Thoracic aorta (tissue), 2 donors: ENCODE data around the gene HVCN1. TPM values are rescaled to one million over a fixed set of nuclear protein-coding genes. Genes with fewer than 3 reads are reported as not detected.

ENCODE experiments used
- ATAC-seq: fragments of 150-250 bp; one replicate; pipeline ENCODE4 v1.8.0; 2017; ENCODE audit warnings: low read depth; ENCODE audit not compliant: insufficient number of reproducible peaks, low FRiP score
- DNase-seq: peaks from one replicate; pipeline ENCODE4 v3.0.0-alpha.2; 2020; ENCODE audit warnings: low spot score
- H3K27ac ChIP-seq, 2 donors: fragments of 200-600 bp; sonication (generic); 1 replicate in 1 of 2; 2 replicates in 1 of 2; pipeline ENCODE4 v1.5.1; 2016; ENCODE audit warnings: mild to moderate bottlenecking in 2 of 2, moderate library complexity in 2 of 2
- H3K27me3 ChIP-seq: fragments of 200-600 bp; sonication (generic); replicated peaks from 2 replicates; pipeline ENCODE4 v1.6.0; 2016; ENCODE audit warnings: mild to moderate bottlenecking; ENCODE audit not compliant: insufficient read depth
- H3K36me3 ChIP-seq: fragments of 200-600 bp; sonication (generic); one replicate; pipeline ENCODE4 v1.5.1; 2016
- H3K4me1 ChIP-seq, 2 donors: fragments of 200-600 bp; sonication (generic); 1 replicate in 1 of 2; 2 replicates in 1 of 2; pipeline versions ENCODE4 v1.5.1 to v1.6.0; 2016; ENCODE audit warnings: low read depth in 2 of 2, mild to moderate bottlenecking in 1 of 2; ENCODE audit not compliant: control insufficient read depth in 1 of 2
- H3K4me3 ChIP-seq: fragments of 200-600 bp; sonication (generic); 2 replicates; pipeline ENCODE4 v1.5.1; 2016; ENCODE audit warnings: mild to moderate bottlenecking
- H3K9me3 ChIP-seq: fragments of 200-600 bp; sonication (generic); 2 replicates; pipeline ENCODE4 v1.5.1; 2016
- total RNA-seq, 2 donors: library from RNA; depleted of rRNA; stranded (reverse); fragments of >200 nt; gene quantifications; one replicate each; pipeline versions ENCODE4 v1.1.0 to v1.2.3, GENCODE V29; 2016
- TF ChIP-seq, protein P1 (sequence below): fragments of 200-600 bp; sonication (generic); IDR thresholded peaks from one replicate; pipeline ENCODE4 v1.5.1; 2019; ENCODE audit warnings: antibody characterized with exemption

Gene HVCN1
- total RNA-seq, 2 donors from 2014 or later, result 12.3 to 14.5 TPM

DNA sequence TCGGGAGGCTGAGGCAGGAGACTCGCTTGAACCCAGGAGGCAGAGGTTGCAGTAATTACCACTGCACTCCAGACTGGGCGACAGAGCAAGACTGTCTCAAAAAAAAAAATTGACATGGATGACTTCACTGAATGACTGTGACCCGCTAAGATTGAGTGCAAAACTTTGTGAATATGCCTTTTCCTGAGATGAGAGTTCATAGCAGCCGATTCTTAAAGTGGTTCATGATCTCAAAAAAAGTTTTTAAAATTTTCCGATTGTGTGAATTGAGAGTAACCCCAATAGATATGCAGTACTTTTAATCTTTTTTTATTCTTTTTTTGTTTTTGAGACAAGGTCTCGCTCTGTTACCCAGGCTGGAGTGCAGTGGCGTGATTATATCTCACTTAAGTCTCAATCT is 73.7 kb downstream of the HVCN1 start:
- H3K27ac ChIP-seq, result no peak overlapping the region
- H3K27me3 ChIP-seq, result no peaks in the 10 kb centered on the region
- peaks cover 0 to 11% of the 10 kb centered on the region in 2 donors for H3K4me1 ChIP-seq
- H3K9me3 ChIP-seq, result no peaks in the 10 kb centered on the region
- H3K36me3 ChIP-seq, result no peaks in the 10 kb centered on the region
- TF ChIP-seq, protein P1, sequence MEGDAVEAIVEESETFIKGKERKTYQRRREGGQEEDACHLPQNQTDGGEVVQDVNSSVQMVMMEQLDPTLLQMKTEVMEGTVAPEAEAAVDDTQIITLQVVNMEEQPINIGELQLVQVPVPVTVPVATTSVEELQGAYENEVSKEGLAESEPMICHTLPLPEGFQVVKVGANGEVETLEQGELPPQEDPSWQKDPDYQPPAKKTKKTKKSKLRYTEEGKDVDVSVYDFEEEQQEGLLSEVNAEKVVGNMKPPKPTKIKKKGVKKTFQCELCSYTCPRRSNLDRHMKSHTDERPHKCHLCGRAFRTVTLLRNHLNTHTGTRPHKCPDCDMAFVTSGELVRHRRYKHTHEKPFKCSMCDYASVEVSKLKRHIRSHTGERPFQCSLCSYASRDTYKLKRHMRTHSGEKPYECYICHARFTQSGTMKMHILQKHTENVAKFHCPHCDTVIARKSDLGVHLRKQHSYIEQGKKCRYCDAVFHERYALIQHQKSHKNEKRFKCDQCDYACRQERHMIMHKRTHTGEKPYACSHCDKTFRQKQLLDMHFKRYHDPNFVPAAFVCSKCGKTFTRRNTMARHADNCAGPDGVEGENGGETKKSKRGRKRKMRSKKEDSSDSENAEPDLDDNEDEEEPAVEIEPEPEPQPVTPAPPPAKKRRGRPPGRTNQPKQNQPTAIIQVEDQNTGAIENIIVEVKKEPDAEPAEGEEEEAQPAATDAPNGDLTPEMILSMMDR, result no peak
- DNase-seq, result no peak
- H3K4me3 ChIP-seq, result no peak overlapping the region
- no peak for ATAC-seq

DNA sequence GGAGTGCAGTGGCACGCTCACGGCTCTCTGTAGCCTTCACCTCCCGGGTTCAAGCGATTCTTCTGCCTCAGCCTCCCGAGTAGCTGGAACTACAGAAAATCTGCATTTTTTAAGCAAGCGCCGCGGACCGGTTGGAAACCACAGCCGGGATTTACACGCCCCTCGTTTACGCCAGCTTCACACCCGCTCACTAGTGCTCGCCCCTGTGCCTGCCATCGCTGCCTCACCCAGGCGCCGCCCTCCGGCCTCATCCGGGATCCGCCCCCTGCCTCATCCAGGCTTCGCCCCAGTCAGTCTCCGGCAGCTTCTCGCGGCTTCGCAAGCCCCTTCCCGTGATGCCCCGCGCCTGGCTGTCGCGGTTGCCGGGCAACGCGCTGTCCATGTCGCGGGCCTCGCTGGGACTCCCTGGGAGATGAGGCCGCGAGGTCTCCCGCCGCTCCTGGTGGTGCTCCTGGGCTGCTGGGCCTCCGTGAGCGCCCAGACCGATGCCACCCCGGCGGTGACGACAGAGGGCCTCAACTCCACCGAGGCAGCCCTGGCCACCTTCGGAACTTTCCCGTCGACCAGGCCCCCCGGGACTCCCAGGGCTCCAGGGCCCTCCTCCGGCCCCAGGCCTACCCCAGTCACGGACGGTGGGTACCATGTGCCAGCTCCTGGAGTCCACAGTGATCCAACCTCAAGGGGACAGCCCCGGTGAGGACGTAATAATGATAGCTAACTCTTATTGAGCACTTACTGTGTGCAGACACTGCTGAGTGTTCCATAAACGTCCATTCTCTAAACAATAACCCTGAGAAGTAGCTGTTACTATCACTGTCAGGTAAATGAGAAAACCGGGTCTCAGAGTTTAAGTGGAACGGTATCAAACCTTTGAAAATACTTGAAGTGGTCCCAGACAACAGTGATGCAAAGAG is 74.9 kb downstream of the HVCN1 start, which contains the start of gene TCTN1:
TSS of gene TCTN1 (plus strand) at position 359 of the 914 bp plus-strand sequence. CDS start at position 413, 54 bp downstream.
- Histone ChIP-seq H3K9me3 (no peaks in the 10 kb centered on the region), H3K36me3 (no peaks in the 10 kb centered on the region), H3K4me1 (peaks cover 0 to 11% of the 10 kb centered on the region in 2 donors), H3K27me3 (no peaks in the 10 kb centered on the region), H3K4me3 (peak within 1 kb of the TSS; percentile 88), H3K27ac (peak within 1 kb of the TSS in 1 of 2 donors; percentile 10)
- ATAC-seq (peak; percentile 87), DNase-seq (peak; percentile 91)
- TF ChIP-seq, protein P1, result no peak

DNA sequence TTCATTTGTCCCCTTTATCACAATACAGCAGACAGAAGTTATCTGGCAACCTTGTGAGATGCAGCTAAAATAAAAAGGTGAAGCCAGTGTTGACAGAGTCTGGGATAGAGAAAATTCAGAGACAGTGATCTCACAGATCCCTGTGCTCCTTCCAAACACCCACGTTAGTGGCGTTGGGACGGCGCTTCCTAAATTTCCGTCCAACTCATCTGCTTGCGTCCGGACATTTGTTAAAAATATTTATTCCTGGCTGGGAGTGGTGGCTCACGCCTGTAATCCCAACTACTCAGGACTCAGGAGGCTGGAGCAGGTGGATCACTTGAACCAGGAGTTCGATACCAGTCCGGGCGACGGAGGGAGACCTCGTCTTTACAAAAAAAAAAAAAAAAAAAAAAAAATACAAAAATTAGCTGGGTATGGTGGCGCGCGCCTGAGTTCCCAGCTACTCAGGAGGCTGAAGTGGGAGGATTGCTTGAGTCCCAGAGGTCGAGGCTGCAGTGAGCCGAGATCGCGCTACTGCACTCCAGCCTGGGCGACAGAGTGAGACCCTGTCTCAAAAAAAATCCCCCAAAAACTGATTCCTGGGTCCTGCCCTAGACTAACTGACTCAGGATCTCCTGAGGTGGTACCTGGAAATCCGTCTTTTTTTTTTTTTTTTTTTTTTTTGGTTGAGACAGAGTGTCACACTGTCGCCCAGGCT is 75.7 kb downstream of the HVCN1 start:
- H3K36me3 ChIP-seq, result no peaks in the 10 kb centered on the region
- ATAC-seq (no peak), DNase-seq (no peak)
- TF ChIP-seq, protein P1, result no peak
- H3K4me3 ChIP-seq, result peak overlapping the region; percentile 88
- H3K27me3 ChIP-seq, result no peaks in the 10 kb centered on the region
- peak overlapping the region in 1 of 2 donors; percentile 10 for H3K27ac ChIP-seq
- H3K4me1 ChIP-seq, result peaks cover 0 to 11% of the 10 kb centered on the region in 2 donors
- H3K9me3 ChIP-seq, result no peaks in the 10 kb centered on the region

DNA sequence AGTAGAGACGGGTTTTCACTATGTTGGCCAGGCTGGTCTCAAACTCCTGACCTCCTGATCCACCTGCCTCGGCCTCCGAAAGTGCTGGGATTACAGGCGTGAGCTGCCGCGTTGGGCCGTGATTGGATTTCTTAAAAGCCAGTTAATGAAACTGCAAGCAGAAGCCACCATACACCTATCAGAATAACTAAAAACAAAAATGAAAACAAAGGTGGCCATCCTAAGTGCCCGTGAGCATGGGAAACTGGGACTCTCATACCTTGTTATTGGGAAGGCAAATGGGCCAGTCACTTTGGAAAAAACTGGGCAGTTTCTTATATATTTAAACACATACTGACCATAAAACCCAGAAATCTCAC is 82.7 kb downstream of the HVCN1 start:
- peak overlapping the region; percentile 42 for H3K4me3 ChIP-seq
- H3K27me3 ChIP-seq, result no peaks in the 10 kb centered on the region
- TF ChIP-seq, protein P1, result no peak
- no peaks in the 10 kb centered on the region for H3K9me3 ChIP-seq
- ATAC-seq (no peak), DNase-seq (no peak)
- peak overlapping the region in 1 of 2 donors; percentile 52 for H3K27ac ChIP-seq
- H3K36me3 ChIP-seq, result no peaks in the 10 kb centered on the region
- H3K4me1 ChIP-seq, result no peaks in the 10 kb centered on the region
